Suprapubic skin (tissue), 4 donors: ENCODE results near the gene DNM3. TPM values are rescaled to one million over a fixed set of nuclear protein-coding genes. Genes with fewer than 3 reads are reported as not detected.
"Not testable (repeated sequence)": the region's sequence is repeated elsewhere in the genome, so short reads cannot be mapped to it uniquely, and the experiment has no call there.

Source experiments
- DNase-seq, 2 donors: peaks; one replicate each; pipeline ENCODE4 v3.0.0-alpha.2; 2019; ENCODE audit warnings: low spot score in 2 of 2
- H3K27ac ChIP-seq: fragments of 200-600 bp; sonication (generic); one replicate; pipeline ENCODE4 v1.5.1; 2019
- H3K27me3 ChIP-seq: fragments of 200-600 bp; sonication (generic); one replicate; pipeline ENCODE4 v1.5.1; 2019
- H3K36me3 ChIP-seq: fragments of 200-600 bp; sonication (generic); one replicate; pipeline ENCODE4 v1.5.1; 2019
- H3K4me1 ChIP-seq: fragments of 200-600 bp; sonication (generic); one replicate; pipeline ENCODE4 v1.5.1; 2019
- H3K4me3 ChIP-seq: fragments of 200-600 bp; sonication (generic); one replicate; pipeline ENCODE4 v1.5.1; 2019; ENCODE audit warnings: mild to moderate bottlenecking
- H3K9me3 ChIP-seq: fragments of 200-600 bp; sonication (generic); one replicate; pipeline ENCODE4 v1.5.1; 2019
- CTCF ChIP-seq, 2 donors: fragments of 200-600 bp in 1 of 2; fragments of 450-650 bp in 1 of 2; sonication (generic) in 1 of 2; IDR thresholded peaks; one replicate each; pipeline ENCODE4 v1.5.1; 2016 to 2019; ENCODE audit warnings: antibody characterized with exemption in 2 of 2, mild to moderate bottlenecking in 1 of 2, moderate library complexity in 1 of 2
- EP300 ChIP-seq: sonication (generic); formaldehyde crosslinking; IDR thresholded peaks from one replicate; pipeline ENCODE4 v1.6.1; 2017; ENCODE audit warnings: antibody characterized with exemption
- POLR2A ChIP-seq, 2 donors: fragments of 450-650 bp; IDR thresholded peaks; one replicate each; pipeline ENCODE4 v1.6.1; 2017; ENCODE audit warnings: antibody characterized with exemption in 2 of 2, mild to moderate bottlenecking in 2 of 2, moderate library complexity in 2 of 2
- POLR2AphosphoS5 ChIP-seq, 3 donors: sonication (generic); formaldehyde crosslinking; IDR thresholded peaks; one replicate each; pipeline ENCODE4 v1.6.1; 2017; ENCODE audit warnings: antibody characterized with exemption in 3 of 3
- WGBS: methylation state at CpG from one replicate; pipeline ENCODE4 v1.1.5; 2018; 5-methylcytosine and 5-hydroxymethylcytosine counted together
- total RNA-seq, 4 donors: library from RNA; depleted of rRNA; stranded (reverse); fragments of >200 nt; gene quantifications; one replicate each; pipeline ENCODE4 v1.1.0, GENCODE V29; 2016

Gene DNM3
- total RNA-seq, 4 donors from 2014 or later, result 1.6 to 11.7 (median 3.7) TPM

- no peaks in the 10 kb centered on the region for H3K27me3 ChIP-seq
- H3K27ac ChIP-seq, result no peak overlapping the region
- no peaks in the 10 kb centered on the region for H3K9me3 ChIP-seq
- 77% methylated on average over 6 of the region's 6 CpGs for WGBS
- no peak for DNase-seq
- no peak overlapping the region for H3K4me3 ChIP-seq
- no peaks in the 10 kb centered on the region for H3K36me3 ChIP-seq
- TF ChIP-seq CTCF (IDR thresholded peaks at IDR 0.05) (no peak), POLR2A (IDR thresholded peaks at IDR 0.05) (no peak), EP300 (no peak), POLR2AphosphoS5 (IDR thresholded peaks at IDR 0.05) (no peak)
- peaks cover 40% of the 10 kb centered on the region for H3K4me1 ChIP-seq
These were observed 519.7 kb downstream of the DNM3 start for GRCh38 chr1:172360985-172361384.

GRCh38 chr1:172363852-172364251, 522.6 kb downstream of the DNM3 start:
- no peak for DNase-seq
- no peaks in the 10 kb centered on the region for H3K36me3 ChIP-seq
- H3K4me1 ChIP-seq, result peaks cover 13% of the 10 kb centered on the region
- H3K27ac ChIP-seq, result no peak overlapping the region
- TF ChIP-seq POLR2A (IDR thresholded peaks at IDR 0.05) (no peak), CTCF (IDR thresholded peaks at IDR 0.05) (no peak), EP300 (no peak), POLR2AphosphoS5 (IDR thresholded peaks at IDR 0.05) (no peak)
- no peak overlapping the region for H3K4me3 ChIP-seq
- H3K27me3 ChIP-seq, result no peaks in the 10 kb centered on the region
- no peaks in the 10 kb centered on the region for H3K9me3 ChIP-seq

GRCh38 chr1:172371646-172372045, 530.3 kb downstream of the DNM3 start:
- not testable (repeated sequence) for H3K27ac ChIP-seq, DNase-seq, H3K27me3 ChIP-seq, H3K9me3 ChIP-seq, H3K4me3 ChIP-seq, H3K36me3 ChIP-seq, H3K4me1 ChIP-seq
- WGBS, result 100% methylated on average over 2 of the region's 3 CpGs

GRCh38 chr1:172373864-172374263, 532.6 kb downstream of the DNM3 start:
- Histone ChIP-seq H3K27me3 (no peaks in the 10 kb centered on the region), H3K4me3 (no peak overlapping the region), H3K27ac (no peak overlapping the region), H3K9me3 (no peaks in the 10 kb centered on the region), H3K36me3 (no peaks in the 10 kb centered on the region), H3K4me1 (no peaks in the 10 kb centered on the region)
- 46% methylated on average over 1 of the region's 1 CpG for WGBS
- TF ChIP-seq POLR2A (IDR thresholded peaks at IDR 0.05), result no peak
- DNase-seq, result no peak

GRCh38 chr1:172375211-172375631, 533.9 kb downstream of the DNM3 start:
- no peaks in the 10 kb centered on the region for H3K4me1 ChIP-seq
- H3K27me3 ChIP-seq, result no peaks in the 10 kb centered on the region
- 78% methylated on average over 2 of the region's 2 CpGs for WGBS
- no peak overlapping the region for H3K4me3 ChIP-seq
- no peaks in the 10 kb centered on the region for H3K36me3 ChIP-seq
- H3K27ac ChIP-seq, result no peak overlapping the region
- DNase-seq, result no peak
- no peaks in the 10 kb centered on the region for H3K9me3 ChIP-seq
- TF ChIP-seq POLR2AphosphoS5 (IDR thresholded peaks at IDR 0.05), result no peak
- no peak for TF ChIP-seq CTCF (IDR thresholded peaks at IDR 0.05)
- TF ChIP-seq POLR2A (IDR thresholded peaks at IDR 0.05), result no peak
- no peak for TF ChIP-seq EP300

GRCh38 chr1:172376431-172376830, 535.1 kb downstream of the DNM3 start:
- Histone ChIP-seq H3K27ac (no peak overlapping the region), H3K27me3 (no peaks in the 10 kb centered on the region), H3K4me3 (no peak overlapping the region), H3K36me3 (no peaks in the 10 kb centered on the region), H3K4me1 (no peaks in the 10 kb centered on the region), H3K9me3 (no peaks in the 10 kb centered on the region)
- WGBS, result 58% methylated on average over 2 of the region's 2 CpGs
- TF ChIP-seq POLR2A (IDR thresholded peaks at IDR 0.05) (no peak), POLR2AphosphoS5 (IDR thresholded peaks at IDR 0.05) (no peak), CTCF (IDR thresholded peaks at IDR 0.05) (no peak), EP300 (no peak)
- no peak for DNase-seq
